DOHH2 (cell line): Measurements from ENCODE around the gene SMAD2.

ENCODE experiments used
- H3F3A ChIP-seq: fragments of 200-600 bp; sonication (generic), shearing (Covaris generic); 2 replicates; pipeline ENCODE4 v1.6.0; 2016; ENCODE audit warnings: antibody characterized with exemption, mild to moderate bottlenecking; ENCODE audit not compliant: control insufficient read depth, insufficient read depth
- H3K27ac ChIP-seq: fragments of 200-600 bp; sonication (generic); 2 replicates; pipeline ENCODE4 v1.5.1; 2014; ENCODE audit warnings: low read depth, mild to moderate bottlenecking, low read length, moderate library complexity
- H3K27me3 ChIP-seq: fragments of 200-600 bp; sonication (generic); 2 replicates; pipeline ENCODE4 v1.6.1; 2014; ENCODE audit warnings: mild to moderate bottlenecking, low read length, mixed read lengths; ENCODE audit not compliant: control insufficient read depth
- H3K36me3 ChIP-seq: fragments of 200-600 bp; sonication (generic); 2 replicates; pipeline ENCODE4 v1.6.1; 2014; ENCODE audit warnings: mild to moderate bottlenecking, low read length, moderate library complexity, mixed read lengths; ENCODE audit not compliant: control insufficient read depth
- H3K4me1 ChIP-seq: fragments of 200-600 bp; sonication (generic); 2 replicates; pipeline ENCODE4 v1.6.1; 2014; ENCODE audit warnings: mild to moderate bottlenecking, low read length, mixed read lengths; ENCODE audit not compliant: control insufficient read depth
- H3K4me2 ChIP-seq: fragments of 200-600 bp; sonication (generic); 2 replicates; pipeline ENCODE4 v1.6.0; 2014; ENCODE audit warnings: mild to moderate bottlenecking, low read length, moderate library complexity
- H3K4me3 ChIP-seq: fragments of 200-600 bp; sonication (generic); 2 replicates; pipeline ENCODE4 v1.5.1; 2014; ENCODE audit warnings: mild to moderate bottlenecking, low read length, mixed read lengths
- H3K79me2 ChIP-seq: fragments of 200-600 bp; sonication (generic); 2 replicates; pipeline ENCODE4 v1.6.1; 2014; ENCODE audit warnings: mild to moderate bottlenecking, low read length, mixed read lengths; ENCODE audit not compliant: control insufficient read depth
- H3K9me2 ChIP-seq: fragments of 200-600 bp; sonication (generic); replicated peaks from 2 replicates; pipeline ENCODE4 v1.6.1; 2014; ENCODE audit warnings: mild to moderate bottlenecking, low read length, mixed read lengths; ENCODE audit not compliant: control insufficient read depth
- H3K9me3 ChIP-seq: fragments of 200-600 bp; sonication (generic); 2 replicates; pipeline ENCODE4 v1.6.1; 2014; ENCODE audit warnings: antibody characterized with exemption, low read length, mixed read lengths; ENCODE audit not compliant: control insufficient read depth, insufficient read depth
- H4K20me1 ChIP-seq: fragments of 200-600 bp; sonication (generic); 2 replicates; pipeline ENCODE4 v1.6.0; 2014; ENCODE audit warnings: low read depth, mild to moderate bottlenecking, antibody characterized with exemption, low read length, moderate library complexity; ENCODE audit not compliant: control insufficient read depth, insufficient read depth
- EZH2phosphoT487 ChIP-seq: fragments of 200-600 bp; sonication (generic); IDR thresholded peaks from 2 replicates; pipeline ENCODE4 v1.6.1; 2017; ENCODE audit warnings: borderline replicate concordance, mild to moderate bottlenecking, antibody characterized with exemption, low read length, moderate library complexity, mixed read lengths
- TF ChIP-seq, protein P1 (sequence below): fragments of 200-600 bp; sonication (generic); IDR thresholded peaks from one replicate; pipeline ENCODE4 v1.5.1; 2014; ENCODE audit warnings: antibody characterized with exemption, mild to moderate bottlenecking, low read depth, low read length; ENCODE audit not compliant: poor library complexity, severe bottlenecking

The SMAD2 gene

GRCh38 chr18:47930931-47931717, 665 bp upstream of the SMAD2 start:
- Histone ChIP-seq H3K27me3 (no peaks in the 10 kb centered on the region), H3K4me2 (peak overlapping the region; percentile 63), H3F3A (peaks cover 10% of the 10 kb centered on the region), H3K27ac (peak overlapping the region; percentile 82), H3K4me1 (peaks cover 39% of the 10 kb centered on the region), H3K9me2 (no peaks in the 10 kb centered on the region), H4K20me1 (peaks cover 18% of the 10 kb centered on the region; the same call in 1 of the 2 replicates), H3K4me3 (peak overlapping the region; percentile 76), H3K9me3 (no peaks in the 10 kb centered on the region), H3K79me2 (peaks cover 41% of the 10 kb centered on the region), H3K36me3 (peaks cover 9% of the 10 kb centered on the region)
- TF ChIP-seq, protein P1, sequence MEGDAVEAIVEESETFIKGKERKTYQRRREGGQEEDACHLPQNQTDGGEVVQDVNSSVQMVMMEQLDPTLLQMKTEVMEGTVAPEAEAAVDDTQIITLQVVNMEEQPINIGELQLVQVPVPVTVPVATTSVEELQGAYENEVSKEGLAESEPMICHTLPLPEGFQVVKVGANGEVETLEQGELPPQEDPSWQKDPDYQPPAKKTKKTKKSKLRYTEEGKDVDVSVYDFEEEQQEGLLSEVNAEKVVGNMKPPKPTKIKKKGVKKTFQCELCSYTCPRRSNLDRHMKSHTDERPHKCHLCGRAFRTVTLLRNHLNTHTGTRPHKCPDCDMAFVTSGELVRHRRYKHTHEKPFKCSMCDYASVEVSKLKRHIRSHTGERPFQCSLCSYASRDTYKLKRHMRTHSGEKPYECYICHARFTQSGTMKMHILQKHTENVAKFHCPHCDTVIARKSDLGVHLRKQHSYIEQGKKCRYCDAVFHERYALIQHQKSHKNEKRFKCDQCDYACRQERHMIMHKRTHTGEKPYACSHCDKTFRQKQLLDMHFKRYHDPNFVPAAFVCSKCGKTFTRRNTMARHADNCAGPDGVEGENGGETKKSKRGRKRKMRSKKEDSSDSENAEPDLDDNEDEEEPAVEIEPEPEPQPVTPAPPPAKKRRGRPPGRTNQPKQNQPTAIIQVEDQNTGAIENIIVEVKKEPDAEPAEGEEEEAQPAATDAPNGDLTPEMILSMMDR, result no peak
- no peak for TF ChIP-seq EZH2phosphoT487

DNA sequence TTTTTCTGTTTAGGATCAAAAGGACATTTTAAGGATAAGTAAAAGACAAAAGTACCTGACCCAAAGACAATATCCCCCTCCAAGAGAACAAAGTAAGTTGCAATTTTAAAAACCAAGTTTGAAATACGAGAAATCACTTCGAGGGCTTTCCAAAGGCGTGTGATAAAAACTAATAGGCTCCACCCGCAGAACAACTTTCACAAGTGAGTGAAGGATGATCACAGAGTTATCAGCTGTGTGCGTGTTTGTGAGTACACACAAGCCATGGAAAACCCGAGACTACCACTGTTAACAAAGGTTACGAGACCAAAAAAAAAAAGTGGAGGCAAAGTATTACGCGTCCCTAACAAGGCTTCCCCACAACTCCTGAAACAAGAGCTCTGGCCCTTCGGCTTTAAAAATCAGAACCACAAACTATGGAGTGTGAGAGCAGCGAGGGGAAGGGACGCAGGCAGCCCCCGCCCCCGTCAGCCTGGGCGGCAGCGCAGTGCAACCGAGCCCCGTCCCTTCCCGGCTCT, 719 bp downstream of the SMAD2 start:
- peak overlapping the region; percentile 78 for H3K27ac ChIP-seq
- H3K4me2 ChIP-seq, result peak overlapping the region; percentile 78
- TF ChIP-seq, protein P1, result no peak
- no peak for TF ChIP-seq EZH2phosphoT487
- peak overlapping the region; percentile 89 for H3K4me3 ChIP-seq
- peaks cover 53% of the 10 kb centered on the region for H3K4me1 ChIP-seq
- H4K20me1 ChIP-seq, result peaks cover 27% of the 10 kb centered on the region; the same call in 1 of the 2 replicates
- H3K79me2 ChIP-seq, result peaks cover 55% of the 10 kb centered on the region
- no peaks in the 10 kb centered on the region for H3K9me3 ChIP-seq
- no peaks in the 10 kb centered on the region for H3K9me2 ChIP-seq
- no peaks in the 10 kb centered on the region for H3K27me3 ChIP-seq
- peaks cover 10% of the 10 kb centered on the region for H3F3A ChIP-seq
- peaks cover 13% of the 10 kb centered on the region for H3K36me3 ChIP-seq

- Histone ChIP-seq H3K27me3 (no peaks in the 10 kb centered on the region), H3F3A (peaks cover 10% of the 10 kb centered on the region), H3K79me2 (peaks cover 68% of the 10 kb centered on the region), H3K9me2 (no peaks in the 10 kb centered on the region), H3K27ac (no peak overlapping the region), H4K20me1 (peaks cover 29% of the 10 kb centered on the region; the same call in 1 of the 2 replicates), H3K4me1 (peaks cover 54% of the 10 kb centered on the region), H3K4me3 (peak overlapping the region; percentile 89), H3K4me2 (peak overlapping the region; percentile 78), H3K9me3 (no peaks in the 10 kb centered on the region), H3K36me3 (peaks cover 14% of the 10 kb centered on the region)
- TF ChIP-seq, protein P1, result no peak
- TF ChIP-seq EZH2phosphoT487, result no peak
Observed at GRCh38 chr18:47928466-47928865, 2.0 kb downstream of the SMAD2 start.
